Measurements from ENCODE around the gene TMEM263. TPM values are rescaled to one million over a fixed set of nuclear protein-coding genes. Genes with fewer than 3 reads are reported as not detected.

TMEM263 gene
- total RNA-seq, 2 experiments from 2014 or later, result 33.2 to 33.4 TPM

DNA sequence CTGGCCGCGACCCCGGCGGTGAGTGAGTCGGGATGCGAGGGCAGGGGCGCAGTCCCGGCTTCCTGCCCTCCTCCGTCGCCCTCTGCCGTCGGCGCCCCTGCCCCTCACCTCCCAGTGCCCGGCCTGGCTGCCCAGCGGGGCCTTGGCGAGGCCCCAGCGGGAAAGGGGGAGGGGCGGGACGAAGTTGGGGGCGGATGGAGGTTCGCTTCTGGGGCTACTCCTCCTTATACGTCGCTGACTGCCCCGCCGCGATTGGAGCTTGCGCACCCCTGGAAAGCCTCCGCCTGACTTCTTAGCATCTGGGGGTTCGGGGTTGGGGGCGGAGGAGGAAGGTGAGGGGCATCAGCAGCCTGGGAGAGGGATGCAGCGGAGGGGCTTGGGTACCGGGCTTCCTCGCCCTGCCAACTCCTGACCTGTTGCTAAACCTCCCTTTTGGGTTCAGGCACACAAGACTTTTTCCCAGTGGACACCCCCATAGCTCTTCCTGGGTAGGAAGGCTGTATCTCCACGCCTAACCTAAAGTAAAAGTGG is 406 bp downstream of the TMEM263 start:
- peak; percentile 15 to 73 (median 46) for DNase-seq
- peaks cover 13% of the 10 kb centered on the region for H3K4me1 ChIP-seq (ENCODE audit: insufficient read depth, low read length)
- Mint-ChIP-seq H3K9me3 (no peaks in the 10 kb centered on the region), H3K27me3 (no peaks in the 10 kb centered on the region), H3K27ac (peak overlapping the region; percentile 93), H3K4me3 (peak overlapping the region; percentile 98), H3K4me1 (ENCODE audit: low read depth) (peaks cover 49% of the 10 kb centered on the region), H3K36me3 (ENCODE audit: low read depth) (peaks cover 22% of the 10 kb centered on the region)
- CTCF ChIA-PET, result interaction anchor here (1.0 to 1.9 kb wide), 4 partner anchors 14 to 598 kb away, joined by 4 to 7 read pairs (median 5); partner anchors contain the start of genes MTERF2 and POLR3B
- ATAC-seq (ENCODE audit: poor library complexity), result peak; percentile 34
- intact Hi-C loops (cut with DNase I, micrococcal nuclease), result loop anchor here (2.0 to 10.0 kb wide), 7 partner anchors 29 to 1559 kb away; partner anchors contain the start of genes CRY1 (in 1 of the 2), FICD (in 1 of the 2), MTERF2 (in 1 of the 2) and PRDM4 (in 1 of the 2)
- peak overlapping the region; percentile 77 for H3K4me3 ChIP-seq (ENCODE audit: low read length)
- H3K27ac ChIP-seq (ENCODE audit: low read depth in 1 of 2, low read length in 2 of 2), result peak overlapping the region; percentile 23 to 81
- POLR2A ChIA-PET, result interaction anchor here (0.7 to 3.7 kb wide), 23 partner anchors 9 to 1849 kb away, joined by 3 to 48 read pairs (median 5); partner anchors contain the start of genes CRY1, ISCU, MTERF2 and POLR3B
- TF ChIP-seq CTCF (IDR thresholded peaks at IDR 0.05), result no peak
- H3K9me3 ChIP-seq (ENCODE audit: control insufficient read depth in 1 of 2, insufficient read depth in 1 of 2, low read length in 2 of 2), result no peaks in the 10 kb centered on the region
- no peaks in the 10 kb centered on the region for H3K27me3 ChIP-seq (ENCODE audit: control insufficient read depth in 1 of 2, insufficient read depth in 2 of 2, low read length in 2 of 2)
- H3K36me3 ChIP-seq (ENCODE audit: insufficient read depth, low read length), result peaks cover 4% of the 10 kb centered on the region

GRCh38 chr12:106957583-106957982 is 1.9 kb downstream of the TMEM263 start:
- peak overlapping the region; percentile 93 for H3K27ac Mint-ChIP-seq
- H3K4me1 Mint-ChIP-seq (ENCODE audit: low read depth), result peaks cover 54% of the 10 kb centered on the region
- no peak overlapping the region for H3K27ac ChIP-seq (ENCODE audit: low read depth in 1 of 2, low read length in 2 of 2)
- no peak for DNase-seq
- ChIA-PET POLR2A (interaction anchor here (1.0 to 1.4 kb wide), 3 partner anchors 29 to 656 kb away, joined by 3 to 5 read pairs (median 5); partner anchors contain the start of genes MTERF2 and TCP11L2), CTCF (no interaction called here)
- peak overlapping the region; percentile 77 for H3K4me3 ChIP-seq (ENCODE audit: low read length)
- H3K27me3 Mint-ChIP-seq, result no peaks in the 10 kb centered on the region
- peaks cover 30% of the 10 kb centered on the region for H3K36me3 Mint-ChIP-seq (ENCODE audit: low read depth)
- H3K36me3 ChIP-seq (ENCODE audit: insufficient read depth, low read length), result peaks cover 4% of the 10 kb centered on the region
- H3K4me1 ChIP-seq (ENCODE audit: insufficient read depth, low read length), result peaks cover 13% of the 10 kb centered on the region
- H3K9me3 ChIP-seq (ENCODE audit: control insufficient read depth in 1 of 2, insufficient read depth in 1 of 2, low read length in 2 of 2), result no peaks in the 10 kb centered on the region
- intact Hi-C loops (cut with DNase I, micrococcal nuclease), result loop anchor here (2.0 to 10.0 kb wide), 7 partner anchors 27 to 1557 kb away; partner anchors contain the start of genes CRY1 (in 1 of the 2), FICD (in 1 of the 2), MTERF2 (in 1 of the 2) and PRDM4 (in 1 of the 2)
- peak overlapping the region; percentile 98 for H3K4me3 Mint-ChIP-seq
- H3K27me3 ChIP-seq (ENCODE audit: control insufficient read depth in 1 of 2, insufficient read depth in 2 of 2, low read length in 2 of 2), result no peaks in the 10 kb centered on the region
- no peaks in the 10 kb centered on the region for H3K9me3 Mint-ChIP-seq
- ATAC-seq (ENCODE audit: poor library complexity), result no peak
- TF ChIP-seq CTCF (IDR thresholded peaks at IDR 0.05), result no peak

- Histone ChIP-seq H3K4me1 (ENCODE audit: insufficient read depth, low read length) (peaks cover 4% of the 10 kb centered on the region), H3K4me3 (ENCODE audit: low read length) (no peak overlapping the region), H3K9me3 (ENCODE audit: control insufficient read depth in 1 of 2, insufficient read depth in 1 of 2, low read length in 2 of 2) (no peaks in the 10 kb centered on the region), H3K36me3 (ENCODE audit: insufficient read depth, low read length) (peaks cover 14% of the 10 kb centered on the region), H3K27me3 (ENCODE audit: control insufficient read depth in 1 of 2, insufficient read depth in 2 of 2, low read length in 2 of 2) (no peaks in the 10 kb centered on the region), H3K27ac (ENCODE audit: low read depth in 1 of 2, low read length in 2 of 2) (no peak overlapping the region)
- ATAC-seq (ENCODE audit: poor library complexity) (no peak), DNase-seq (no peak)
- no peaks in the 10 kb centered on the region for H3K27me3 Mint-ChIP-seq
- POLR2A ChIA-PET, result interaction anchor here (1.2 kb wide), 1 partner anchor 20 kb away, joined by 4 read pairs; no protein-coding TSS in a partner anchor
- peaks cover 48% of the 10 kb centered on the region for H3K36me3 Mint-ChIP-seq (ENCODE audit: low read depth)
- H3K9me3 Mint-ChIP-seq, result no peaks in the 10 kb centered on the region
- H3K4me3 Mint-ChIP-seq, result peak overlapping the region; percentile 39
- no peak for TF ChIP-seq CTCF (IDR thresholded peaks at IDR 0.05)
- intact Hi-C loops (cut with DNase I, micrococcal nuclease), result no loop called here
- H3K4me1 Mint-ChIP-seq (ENCODE audit: low read depth), result peaks cover 69% of the 10 kb centered on the region
- CTCF ChIA-PET, result interaction anchor here (0.6 kb wide), 1 partner anchor 615 kb away, joined by 3 read pairs; no protein-coding TSS in a partner anchor
- no peak overlapping the region for H3K27ac Mint-ChIP-seq
These were observed 4.7 kb downstream of the TMEM263 start for GRCh38 chr12:106960443-106960842.
